Prostate gland (tissue), 2 donors: ENCODE measurements around the gene GLIS2.

Source experiments
- CTCF ChIP-seq, 4 experiments: fragments of 200-600 bp in 2 of 4; fragments of 450-650 bp in 2 of 4; sonication (generic) in 2 of 4; IDR thresholded peaks; 1 replicate in 3 of 4; 2 replicates in 1 of 4; pipeline ENCODE4 v1.5.1; 2016 to 2019; ENCODE audit warnings: antibody characterized with exemption in 4 of 4, mild to moderate bottlenecking in 2 of 4, moderate library complexity in 2 of 4
- POLR2A ChIP-seq: fragments of 450-650 bp; IDR thresholded peaks from one replicate; pipeline ENCODE4 v1.6.1; 2016; ENCODE audit warnings: antibody characterized with exemption, mild to moderate bottlenecking
- POLR2AphosphoS5 ChIP-seq: sonication (generic); formaldehyde crosslinking; IDR thresholded peaks from one replicate; pipeline ENCODE4 v1.6.1; 2017; ENCODE audit warnings: antibody characterized with exemption

GRCh38 chr16:4370570-4371356, 54.9 kb downstream of the GLIS2 start:
- TF ChIP-seq POLR2AphosphoS5 (no peak), POLR2A (no peak), CTCF (IDR thresholded peaks at IDR 0.05) (no peak)
